GM12878 (cell line): ENCODE results near the gene FNDC8. TPM values are rescaled to one million over a fixed set of nuclear protein-coding genes. Genes with fewer than 3 reads are reported as not detected.

Experiments
- ASH2L ChIP-seq: fragments of 300-600, 200-600 bp; sonication (generic); IDR thresholded peaks from 2 replicates; pipeline ENCODE4 v1.6.1; 2017; ENCODE audit warnings: low read depth, mild to moderate bottlenecking, borderline replicate concordance
- BACH1 ChIP-seq: fragments of 450-650 bp; IDR thresholded peaks from 2 replicates; pipeline ENCODE4 v1.6.1; 2017; ENCODE audit warnings: mild to moderate bottlenecking, borderline replicate concordance
- CHD2 ChIP-seq: IDR thresholded peaks from 2 replicates; pipeline ENCODE4 v1.6.1; 2011; ENCODE audit warnings: low read depth, low read length, improper control_type of control experiment, borderline replicate concordance
- DPF2 ChIP-seq: fragments of 450-650 bp; IDR thresholded peaks from 2 replicates; pipeline ENCODE4 v1.6.1; 2017; ENCODE audit warnings: mild to moderate bottlenecking
- GATAD2B ChIP-seq: fragments of 450-650 bp; conservative IDR thresholded peaks from 2 replicates; pipeline ENCODE4 v1.6.1; 2017; ENCODE audit warnings: low read depth, mild to moderate bottlenecking, moderate library complexity
- IKZF1 ChIP-seq: fragments of 450-650 bp; conservative IDR thresholded peaks from 2 replicates; pipeline ENCODE4 v1.6.1; 2017; ENCODE audit warnings: antibody characterized with exemption, mild to moderate bottlenecking
- IKZF2 ChIP-seq, 2 experiments: fragments of 450-650 bp; IDR thresholded peaks; 2 replicates each; pipeline ENCODE4 v1.6.1; 2017; ENCODE audit warnings: mild to moderate bottlenecking in 2 of 2, moderate library complexity in 2 of 2
- LARP7 ChIP-seq: fragments of 450-650 bp; IDR thresholded peaks from 2 replicates; pipeline ENCODE4 v1.6.1; 2017; ENCODE audit warnings: mild to moderate bottlenecking
- MEF2A ChIP-seq: IDR thresholded peaks from 2 replicates; pipeline ENCODE4 v1.6.1; 2011; ENCODE audit warnings: low read depth, mild to moderate bottlenecking, low read length, moderate library complexity; ENCODE audit not compliant: insufficient read depth
- MYB ChIP-seq: fragments of 150-350 bp; IDR thresholded peaks from 2 replicates; pipeline ENCODE4 v1.6.1; 2014; ENCODE audit warnings: mild to moderate bottlenecking, low read depth, low read length, borderline replicate concordance
- SIX5 ChIP-seq: IDR thresholded peaks from 2 replicates; pipeline ENCODE4 v1.6.1; 2011; ENCODE audit warnings: mild to moderate bottlenecking, low read depth, low read length, moderate library complexity; ENCODE audit not compliant: severe bottlenecking
- USF2 ChIP-seq: IDR thresholded peaks from 2 replicates; pipeline ENCODE4 v1.6.1; 2011; ENCODE audit warnings: low read depth, low read length, improper control_type of control experiment, borderline replicate concordance
- ZNF274 ChIP-seq: IDR thresholded peaks from one replicate; pipeline ENCODE4 v1.8.0; 2011; ENCODE audit not compliant: insufficient read length, insufficient read depth
- ZNF592 ChIP-seq: fragments of 450-650 bp; IDR thresholded peaks from 2 replicates; pipeline ENCODE4 v1.6.1; 2017; ENCODE audit warnings: mild to moderate bottlenecking, moderate library complexity
- ZNF622 ChIP-seq: fragments of 450-650 bp; IDR thresholded peaks from 2 replicates; pipeline ENCODE4 v1.6.1; 2017; ENCODE audit warnings: mild to moderate bottlenecking, inconsistent platforms
- polyA plus RNA-seq, 11 experiments: library from polyadenylated mRNA; depleted of rRNA in 4 of 11; unstranded in 6 of 11; stranded (reverse) in 5 of 11; fragments of >200 nt; fragmentation: Nextera tagmentation in 4 of 11; fragmentation: Illumina TruSeq in 1 of 11; extraction: Ambion mirVana in 4 of 11; extraction: Trizol in 1 of 11; gene quantifications; 1 replicate in 1 of 11; 2 replicates in 10 of 11; pipeline versions ENCODE4 v1.2.1 to v1.2.3, GENCODE V29; 2011 to 2016; ENCODE audit warnings: inconsistent platforms in 2 of 11, missing spikeins in 2 of 11, low read depth in 1 of 11
- total RNA-seq, 4 experiments: library from RNA; depleted of rRNA in 3 of 4; stranded (reverse); fragments of >200 nt in 3 of 4; fragmentation: Illumina TruSeq in 1 of 4; extraction: Trizol in 1 of 4; gene quantifications; 2 replicates each; pipeline versions ENCODE4 v1.2.1 to v1.2.3, GENCODE V29; 2013 to 2021
- TF ChIP-seq, protein P1 (sequence below): IDR thresholded peaks from 2 replicates; pipeline ENCODE4 v1.6.1; 2012; ENCODE audit warnings: mild to moderate bottlenecking, low read depth, low read length

The FNDC8 gene
- total and polyA plus RNA-seq, 10 of the 15 experiments (the other 5 are each of a cell fraction or from before 2014, with no cell fraction given), result 0.06 to 0.15 (median 0.11) TPM; not detected in 7

DNA sequence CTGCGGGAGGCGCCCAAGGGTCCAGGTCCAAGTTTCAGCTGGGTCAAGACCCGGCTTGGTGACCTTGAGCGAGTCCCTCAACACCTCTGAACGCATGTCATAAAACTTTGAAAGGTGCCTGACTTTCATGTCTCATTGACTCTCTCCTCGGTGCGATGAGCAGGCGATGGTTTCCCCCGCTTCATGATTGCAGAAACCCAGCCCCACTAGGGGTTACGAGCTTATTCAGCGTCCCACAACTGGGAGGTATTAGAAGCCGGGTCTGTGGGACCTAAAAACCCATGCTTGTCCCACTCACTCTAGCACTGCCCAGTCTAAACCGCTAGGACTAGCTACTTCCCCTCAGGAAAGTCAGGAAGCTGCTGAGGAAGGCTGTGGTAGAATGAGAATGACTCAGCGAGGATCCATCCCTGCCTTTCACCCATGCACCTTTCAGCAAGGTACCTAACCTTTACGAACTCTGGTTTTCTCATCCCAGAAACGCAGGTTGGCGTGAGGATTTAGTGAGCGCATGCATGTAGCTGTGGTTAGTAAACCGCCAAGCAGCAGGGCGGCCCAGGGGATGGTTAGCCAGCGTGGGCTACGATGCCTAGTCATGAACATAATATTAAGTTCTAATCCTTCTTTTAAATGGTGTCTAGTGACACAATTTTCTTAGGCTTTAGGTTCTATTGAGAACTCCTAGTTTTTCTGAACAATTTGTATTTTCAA lies 31.7 kb upstream of the FNDC8 start (continued):
- TF ChIP-seq CHD2 (no peak), GATAD2B (no peak; the same call in 1 of the 2 replicates), ZNF274 (no peak), IKZF2 (IDR thresholded peaks at IDR 0.05) (peak; percentile 79 to 87), LARP7 (no peak), MEF2A (no peak), MYB (no peak), ZNF622 (no peak), BACH1 (no peak), SIX5 (no peak), IKZF1 (peak; percentile 86), DPF2 (no peak), ZNF592 (no peak), USF2 (no peak), ASH2L (no peak)
- TF ChIP-seq, protein P1, sequence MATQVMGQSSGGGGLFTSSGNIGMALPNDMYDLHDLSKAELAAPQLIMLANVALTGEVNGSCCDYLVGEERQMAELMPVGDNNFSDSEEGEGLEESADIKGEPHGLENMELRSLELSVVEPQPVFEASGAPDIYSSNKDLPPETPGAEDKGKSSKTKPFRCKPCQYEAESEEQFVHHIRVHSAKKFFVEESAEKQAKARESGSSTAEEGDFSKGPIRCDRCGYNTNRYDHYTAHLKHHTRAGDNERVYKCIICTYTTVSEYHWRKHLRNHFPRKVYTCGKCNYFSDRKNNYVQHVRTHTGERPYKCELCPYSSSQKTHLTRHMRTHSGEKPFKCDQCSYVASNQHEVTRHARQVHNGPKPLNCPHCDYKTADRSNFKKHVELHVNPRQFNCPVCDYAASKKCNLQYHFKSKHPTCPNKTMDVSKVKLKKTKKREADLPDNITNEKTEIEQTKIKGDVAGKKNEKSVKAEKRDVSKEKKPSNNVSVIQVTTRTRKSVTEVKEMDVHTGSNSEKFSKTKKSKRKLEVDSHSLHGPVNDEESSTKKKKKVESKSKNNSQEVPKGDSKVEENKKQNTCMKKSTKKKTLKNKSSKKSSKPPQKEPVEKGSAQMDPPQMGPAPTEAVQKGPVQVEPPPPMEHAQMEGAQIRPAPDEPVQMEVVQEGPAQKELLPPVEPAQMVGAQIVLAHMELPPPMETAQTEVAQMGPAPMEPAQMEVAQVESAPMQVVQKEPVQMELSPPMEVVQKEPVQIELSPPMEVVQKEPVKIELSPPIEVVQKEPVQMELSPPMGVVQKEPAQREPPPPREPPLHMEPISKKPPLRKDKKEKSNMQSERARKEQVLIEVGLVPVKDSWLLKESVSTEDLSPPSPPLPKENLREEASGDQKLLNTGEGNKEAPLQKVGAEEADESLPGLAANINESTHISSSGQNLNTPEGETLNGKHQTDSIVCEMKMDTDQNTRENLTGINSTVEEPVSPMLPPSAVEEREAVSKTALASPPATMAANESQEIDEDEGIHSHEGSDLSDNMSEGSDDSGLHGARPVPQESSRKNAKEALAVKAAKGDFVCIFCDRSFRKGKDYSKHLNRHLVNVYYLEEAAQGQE, result no peak
